ENCODE data around the gene DAPK1. TPM values are rescaled to one million over a fixed set of nuclear protein-coding genes. Genes with fewer than 3 reads are reported as not detected.

The DAPK1 gene
- total and polyA plus RNA-seq, 2 donors from 2014 or later = 15.5 to 166 TPM

- Histone ChIP-seq H3K4me1 (ENCODE audit: control insufficient read depth in 2 of 3, insufficient read depth in 2 of 3, low read depth in 1 of 3, low read length in 3 of 3) (no peaks in the 10 kb centered on the region), H3K36me3 (ENCODE audit: control insufficient read depth in 2 of 3, insufficient read depth in 3 of 3, low read length in 3 of 3) (peaks cover 4 to 38% (median 17%) of the 10 kb centered on the region in 3 donors), H3K9me3 (ENCODE audit: control insufficient read depth in 2 of 3, insufficient read depth in 1 of 3, low read length in 3 of 3) (no peaks in the 10 kb centered on the region), H3K4me3 (ENCODE audit: low read length in 3 of 3) (no peak overlapping the region), H3K9ac (ENCODE audit: low read length in 3 of 3) (no peak overlapping the region), H3K27me3 (ENCODE audit: control insufficient read depth, insufficient read depth, low read length) (no peaks in the 10 kb centered on the region), H3K27ac (ENCODE audit: low read depth in 2 of 2, low read length in 2 of 2) (peak overlapping the region in 1 of 2 donors; percentile 29)
- no peak for FAIRE-seq
- no peak for TF ChIP-seq CTCF (IDR thresholded peaks at IDR 0.05; ENCODE audit: borderline replicate concordance, extremely low read depth, insufficient read depth)
- intact Hi-C loops (cut with DNase I) = no loop called here
- no peak for DNase-seq
Measured at GRCh38 chr9:87703636-87704276, 206.1 kb downstream of the DAPK1 start.

- Histone ChIP-seq H3K27ac (ENCODE audit: low read depth in 2 of 2, low read length in 2 of 2) (no peak overlapping the region), H3K4me3 (ENCODE audit: low read length in 3 of 3) (no peak overlapping the region), H3K36me3 (ENCODE audit: control insufficient read depth in 2 of 3, insufficient read depth in 3 of 3, low read length in 3 of 3) (peaks cover 4 to 39% (median 17%) of the 10 kb centered on the region in 3 donors), H3K27me3 (ENCODE audit: control insufficient read depth, insufficient read depth, low read length) (no peaks in the 10 kb centered on the region), H3K4me1 (ENCODE audit: control insufficient read depth in 2 of 3, insufficient read depth in 2 of 3, low read depth in 1 of 3, low read length in 3 of 3) (no peaks in the 10 kb centered on the region), H3K9ac (ENCODE audit: low read length in 3 of 3) (no peak overlapping the region), H3K9me3 (ENCODE audit: control insufficient read depth in 2 of 3, insufficient read depth in 1 of 3, low read length in 3 of 3) (no peaks in the 10 kb centered on the region)
- FAIRE-seq (no peak), DNase-seq (no peak)
- TF ChIP-seq CTCF (IDR thresholded peaks at IDR 0.05; ENCODE audit: borderline replicate concordance, extremely low read depth, insufficient read depth) = no peak
- intact Hi-C loops (cut with DNase I) = no loop called here
Measured at GRCh38 chr9:87704342-87704741, 206.7 kb downstream of the DAPK1 start.

- DNase-seq = no peak
- Histone ChIP-seq H3K27ac (ENCODE audit: low read depth in 2 of 2, low read length in 2 of 2) (no peak overlapping the region), H3K4me3 (ENCODE audit: low read length in 3 of 3) (no peak overlapping the region), H3K9ac (ENCODE audit: low read length in 3 of 3) (no peak overlapping the region), H3K36me3 (ENCODE audit: control insufficient read depth in 2 of 3, insufficient read depth in 3 of 3, low read length in 3 of 3) (peaks cover 4 to 41% (median 12%) of the 10 kb centered on the region in 3 donors), H3K4me1 (ENCODE audit: control insufficient read depth in 2 of 3, insufficient read depth in 2 of 3, low read depth in 1 of 3, low read length in 3 of 3) (no peaks in the 10 kb centered on the region), H3K9me3 (ENCODE audit: control insufficient read depth in 2 of 3, insufficient read depth in 1 of 3, low read length in 3 of 3) (no peaks in the 10 kb centered on the region), H3K27me3 (ENCODE audit: control insufficient read depth, insufficient read depth, low read length) (no peaks in the 10 kb centered on the region)
- intact Hi-C loops (cut with DNase I) = no loop called here
- no peak for TF ChIP-seq CTCF (IDR thresholded peaks at IDR 0.05; ENCODE audit: borderline replicate concordance, extremely low read depth, insufficient read depth)
- FAIRE-seq = no peak
Measured at GRCh38 chr9:87706066-87706739, 208.5 kb downstream of the DAPK1 start.
